T-helper 2 cell treated with Interferon-gamma antibody and Interleukin-4, amounts not matched to agents 100 ng/mL and 5 ng/mL, for 36 hours (primary cell): ENCODE results near the gene TLE3. TPM values are rescaled to one million over a fixed set of nuclear protein-coding genes. Genes with fewer than 3 reads are reported as not detected.
"Not testable (repeated sequence)": the region's sequence is repeated elsewhere in the genome, so short reads cannot be mapped to it uniquely, and the experiment has no call there.

ENCODE experiments used
- intact Hi-C: fragments of 100-400 bp; cut with micrococcal nuclease; formaldehyde crosslinking; loops from one replicate; pipeline ENCODE4 v1.15.1; 2023
- total RNA-seq: library from RNA; stranded (reverse); gene quantifications from 2 replicates; pipeline ENCODE4 v1.2.3, GENCODE V29; 2022

TLE3 gene
- total RNA-seq = 58.4 and 72.0 TPM in 2 replicates

DNA sequence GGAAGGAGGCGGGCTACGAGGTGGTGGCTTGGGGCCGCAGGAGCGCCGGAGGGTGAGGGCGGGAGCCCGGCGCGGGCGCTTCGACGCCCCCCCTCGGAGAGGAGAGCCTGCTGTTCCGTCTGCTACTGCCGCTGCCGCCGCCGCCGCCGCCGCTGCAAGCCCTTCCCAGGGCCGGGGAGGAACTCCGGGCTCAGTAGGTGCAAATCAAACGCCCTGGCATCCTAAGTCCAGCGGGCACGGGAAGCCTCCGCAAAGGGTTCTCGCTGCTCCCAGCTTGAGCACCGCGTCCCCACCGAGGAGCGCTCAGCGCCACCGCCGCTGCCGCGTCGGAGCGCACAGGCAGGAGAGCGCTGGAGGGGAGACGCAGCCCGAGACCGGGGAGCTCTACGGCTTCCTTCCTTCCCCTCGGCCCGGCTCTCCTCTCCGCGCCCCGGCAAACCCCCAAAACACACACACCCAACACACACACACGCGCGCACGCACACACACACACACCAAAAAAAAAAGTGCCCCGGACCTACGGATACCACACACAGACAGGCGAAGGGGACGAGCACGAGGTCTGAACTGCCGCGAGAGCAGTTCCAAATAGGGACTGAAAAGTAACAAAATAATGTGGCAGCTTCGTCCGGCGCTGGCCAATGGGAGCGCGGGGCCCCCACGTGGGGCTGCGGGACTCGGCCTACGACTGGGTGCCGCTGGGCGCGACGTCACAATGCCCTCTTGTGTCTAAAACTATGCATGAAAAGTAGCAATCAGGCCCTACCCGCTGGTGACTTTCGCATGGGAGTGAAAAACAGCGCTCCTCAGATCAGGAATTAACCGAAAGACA is at the start of gene TLE3:
TLE3 (minus strand) TSS at position 597 of the 832 bp plus-strand sequence. CDS start 1,119 bp downstream, outside the sequence.
- intact Hi-C loops = loop anchor here (1.0 to 5.0 kb wide), 7 partner anchors 45 to 644 kb away; no protein-coding TSS in a partner anchor

DNA sequence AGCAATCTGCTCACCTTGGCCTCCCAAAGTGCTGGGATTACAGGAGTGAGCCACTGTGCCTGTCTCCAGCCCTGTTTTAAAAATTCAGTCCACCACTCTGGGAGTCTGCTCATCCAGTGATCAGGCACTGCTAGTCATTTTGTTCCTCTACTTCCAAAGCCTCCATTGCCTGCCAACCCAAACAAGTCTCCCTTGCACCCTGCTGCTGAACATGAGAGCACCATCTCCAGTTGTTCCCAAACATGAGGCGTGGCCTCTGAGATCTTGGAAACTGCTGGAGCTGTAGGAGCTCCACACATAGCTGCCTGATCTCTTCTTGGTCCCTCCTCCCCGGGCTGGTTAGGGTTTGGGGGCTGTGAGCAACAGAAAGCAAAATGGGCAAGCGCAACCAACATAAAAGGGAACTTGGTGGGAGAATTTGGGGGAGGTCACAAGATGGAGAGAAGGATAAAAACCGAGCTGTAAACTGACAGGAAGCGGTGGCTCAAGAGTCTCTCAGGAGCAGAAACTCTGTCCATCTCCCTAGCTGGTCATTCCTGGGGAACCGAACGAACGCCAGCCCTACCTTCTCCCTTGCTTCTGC is 49.6 kb upstream of the TLE3 start:
- intact Hi-C loops = no loop called here

DNA sequence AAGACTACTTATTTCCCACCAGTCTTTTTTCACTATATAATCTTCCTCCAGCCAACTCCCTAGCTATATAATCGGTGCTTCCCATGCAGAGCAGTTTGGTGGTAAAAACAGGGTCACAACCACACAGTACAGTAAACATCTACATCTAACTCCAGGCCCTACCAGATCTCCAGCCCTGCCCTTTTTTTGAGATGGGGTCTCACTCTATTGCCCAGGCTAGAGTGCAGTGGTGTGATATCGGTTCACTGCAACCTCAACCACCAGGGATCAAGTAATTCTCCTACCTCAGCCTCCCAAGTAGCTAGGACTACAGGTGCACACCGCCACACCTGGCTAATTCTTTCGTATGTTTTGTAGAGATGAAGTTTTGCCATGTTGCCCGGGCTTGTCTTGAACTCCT is 49.1 kb upstream of the TLE3 start:
- intact Hi-C loops = no loop called here

DNA sequence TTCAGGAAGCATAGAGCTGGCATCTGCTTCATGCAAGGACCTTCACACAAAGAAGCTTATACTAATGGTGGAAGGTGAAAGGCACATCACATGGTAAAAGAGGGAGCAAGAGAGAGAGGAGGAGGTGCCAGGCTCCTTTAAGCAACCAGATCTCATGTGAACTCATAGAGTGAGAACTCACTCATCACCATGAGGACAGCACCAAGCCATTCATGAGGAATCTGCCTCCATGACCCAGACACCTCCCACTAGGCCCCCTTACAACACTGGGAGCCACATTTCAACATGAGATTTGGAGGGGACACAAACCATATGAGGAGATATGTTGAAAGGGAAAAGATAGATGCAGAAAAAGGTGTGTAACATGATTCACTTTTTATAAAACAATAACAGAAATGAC is 48.4 kb upstream of the TLE3 start:
- intact Hi-C loops = no loop called here

DNA sequence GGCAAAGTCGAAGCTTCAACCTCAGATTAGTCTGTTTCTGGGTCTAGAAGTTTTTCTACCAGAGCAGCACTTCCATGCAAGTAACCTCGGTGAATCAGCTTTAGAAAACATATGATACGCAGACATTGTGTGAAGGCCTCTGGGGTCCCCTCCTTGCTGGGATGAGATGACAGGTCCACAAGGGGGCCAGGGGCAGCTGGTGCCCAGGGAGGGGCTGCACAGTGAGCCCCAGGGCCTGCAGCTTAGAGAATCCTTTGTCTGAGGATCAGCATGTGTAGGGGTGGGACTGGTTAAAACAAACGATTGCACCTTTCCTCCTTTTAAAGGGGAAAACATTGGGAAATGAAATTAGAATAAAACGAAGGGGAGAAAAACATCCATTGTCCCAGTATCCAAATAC is 47.5 kb upstream of the TLE3 start:
- intact Hi-C loops = no loop called here

DNA sequence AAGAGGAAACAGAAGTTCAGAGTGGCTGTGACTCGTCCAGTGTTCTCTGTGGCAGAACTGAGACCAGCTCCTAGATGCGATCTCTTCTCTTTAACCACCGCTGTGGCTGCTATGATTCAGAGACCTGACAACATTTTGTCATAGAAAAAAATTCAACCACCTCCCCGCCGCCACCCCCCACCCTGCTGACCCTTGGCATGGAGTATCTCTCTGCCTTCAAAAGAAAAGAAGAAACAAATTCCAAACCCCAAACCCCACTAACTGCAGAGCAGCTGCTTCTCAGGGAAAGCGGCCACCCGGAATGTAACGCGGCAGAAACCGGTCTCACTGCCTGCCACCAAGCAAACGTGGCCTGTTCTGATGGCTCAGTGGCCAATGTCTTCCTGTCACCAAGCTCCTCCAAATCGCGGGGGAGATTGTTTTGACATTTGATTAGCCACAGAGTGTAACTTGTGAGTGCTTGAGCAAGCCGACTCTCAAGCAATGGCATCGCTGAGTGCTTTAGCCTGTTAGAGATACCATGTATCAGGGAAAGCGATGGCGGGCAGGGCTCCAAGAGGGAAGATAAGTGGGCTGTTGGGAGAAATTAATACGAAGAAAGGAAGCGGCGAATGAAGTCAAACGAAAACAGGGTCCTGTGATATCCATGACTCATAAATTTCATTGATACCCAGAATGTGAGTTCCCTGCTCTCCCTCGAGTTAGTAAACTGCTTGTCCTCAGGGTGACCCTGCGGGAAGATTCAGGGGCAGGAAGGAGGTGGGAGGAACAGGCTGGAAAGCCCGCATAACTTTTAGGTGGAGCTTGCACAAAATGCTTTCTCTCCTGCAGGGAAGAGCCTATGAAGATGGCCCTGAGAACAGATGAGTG is 44.8 kb upstream of the TLE3 start:
- intact Hi-C loops = loop anchor here (5.0 kb wide), 1 partner anchor 45 kb away; the partner anchor contains the start of gene TLE3

DNA sequence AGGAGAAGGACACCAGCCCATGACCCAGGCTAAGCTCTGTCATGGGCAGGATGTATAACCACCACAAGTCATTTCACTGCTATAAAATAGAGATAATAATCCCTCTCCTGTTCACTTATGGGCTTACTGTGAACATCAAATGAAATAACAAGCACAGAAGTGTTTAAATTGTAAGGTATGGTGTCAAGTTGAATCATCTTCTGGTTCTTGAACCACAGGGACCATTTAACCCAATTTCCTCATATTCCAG is 44.3 kb upstream of the TLE3 start:
- intact Hi-C loops = loop anchor here (5.0 kb wide), 1 partner anchor 45 kb away; the partner anchor contains the start of gene TLE3

DNA sequence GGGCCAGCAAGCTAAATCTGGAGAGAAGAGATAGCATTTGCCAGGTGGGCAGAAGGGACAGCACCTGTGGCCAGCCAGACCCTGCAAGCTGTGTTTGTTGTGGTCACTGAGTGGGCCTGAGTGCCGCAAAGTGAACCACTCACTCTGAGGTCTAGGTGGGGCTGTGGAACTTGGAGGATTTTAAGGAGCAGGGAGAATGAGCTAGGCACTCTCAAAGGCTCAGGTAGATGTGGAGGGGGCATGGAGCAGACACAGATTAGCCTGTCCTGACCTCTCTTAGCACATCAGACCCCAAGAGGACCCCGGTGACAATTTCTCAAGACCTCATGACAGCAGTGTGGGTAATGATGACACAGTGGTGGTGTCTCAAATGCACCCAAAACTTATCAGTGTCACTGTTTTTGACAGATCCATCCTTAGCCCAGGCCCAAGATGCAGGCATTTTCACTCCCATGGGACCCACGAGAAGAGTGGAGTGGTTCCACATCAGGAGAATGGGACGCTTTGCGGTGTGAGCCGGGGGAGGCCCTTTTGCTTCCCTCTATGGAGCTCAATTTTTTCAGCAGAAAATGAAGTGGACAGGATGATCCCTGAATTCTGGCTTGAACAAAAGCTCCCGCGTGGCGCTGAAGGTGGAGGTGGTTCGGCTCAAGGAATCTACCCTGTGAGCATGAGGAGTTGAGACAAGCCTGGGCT is 43.8 kb upstream of the TLE3 start:
- intact Hi-C loops = loop anchor here (5.0 kb wide), 1 partner anchor 44 kb away; the partner anchor contains the start of gene TLE3

DNA sequence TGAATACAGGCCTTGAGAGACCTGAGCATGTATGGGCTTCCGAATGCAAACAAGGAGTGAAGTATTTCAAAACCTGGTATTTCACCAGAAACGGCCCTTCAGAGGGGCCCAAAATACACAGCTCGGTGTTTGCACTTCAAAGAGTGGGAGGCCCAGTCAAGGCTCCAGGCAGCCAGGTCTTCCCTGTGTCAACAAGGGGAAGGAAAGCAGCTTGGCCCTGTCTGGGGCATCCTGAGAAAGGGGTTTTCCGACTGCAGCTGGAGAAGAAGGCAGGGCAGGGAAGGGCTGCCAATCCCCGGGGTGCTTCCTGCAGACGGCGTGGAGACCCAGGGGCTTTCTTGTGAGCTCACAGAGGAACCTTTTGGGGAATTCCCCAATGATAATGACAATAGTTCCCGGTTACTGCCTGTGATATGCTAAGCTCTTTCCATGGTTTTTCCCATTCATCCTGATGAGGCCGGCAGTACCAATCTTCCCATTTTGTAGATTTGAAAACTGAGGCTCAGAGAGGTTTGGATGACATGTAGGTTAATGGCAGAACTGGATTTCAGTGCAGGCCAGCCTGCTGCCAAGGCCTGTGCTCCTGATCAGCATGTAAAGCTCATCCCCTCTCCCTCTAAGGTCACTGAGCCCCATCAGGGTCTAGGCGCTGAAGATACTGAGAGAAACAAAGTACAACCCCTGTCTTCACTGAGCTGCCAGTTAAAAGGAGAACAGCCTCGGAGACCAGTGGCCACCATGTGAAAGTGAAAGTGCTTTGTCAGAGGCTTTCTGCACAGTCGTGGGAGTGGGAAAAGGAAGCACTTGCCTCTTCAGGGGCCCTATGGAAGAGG is 43.0 kb upstream of the TLE3 start:
- intact Hi-C loops = loop anchor here (5.0 kb wide), 1 partner anchor 43 kb away; the partner anchor contains the start of gene TLE3

DNA sequence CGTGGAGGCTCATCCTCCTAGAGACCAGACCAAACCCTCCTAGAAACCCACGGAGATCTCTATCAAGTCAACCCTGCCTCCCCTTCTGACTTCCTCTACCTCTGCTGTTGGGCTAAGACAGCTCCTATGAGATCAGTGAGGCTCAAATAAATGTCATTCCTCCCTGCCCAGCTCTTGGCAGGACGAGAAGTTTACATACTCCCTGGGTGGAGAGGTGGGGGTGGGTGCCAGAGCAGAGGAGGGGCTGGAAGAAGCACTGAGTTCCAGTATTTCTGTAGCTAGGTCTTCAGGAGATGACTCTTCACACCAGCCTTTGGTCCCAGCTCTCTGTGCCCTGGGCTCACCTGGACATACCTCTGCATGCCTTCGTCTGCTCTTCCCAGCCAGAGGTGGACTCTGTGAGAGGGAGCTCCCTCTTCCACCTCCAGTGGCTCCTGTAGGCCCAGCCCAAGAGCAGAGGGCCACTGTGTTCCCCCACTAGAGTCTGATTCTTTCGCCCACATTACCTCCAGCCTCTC is 42.4 kb upstream of the TLE3 start:
- intact Hi-C loops = loop anchor here (5.0 kb wide), 1 partner anchor 43 kb away; the partner anchor contains the start of gene TLE3

DNA sequence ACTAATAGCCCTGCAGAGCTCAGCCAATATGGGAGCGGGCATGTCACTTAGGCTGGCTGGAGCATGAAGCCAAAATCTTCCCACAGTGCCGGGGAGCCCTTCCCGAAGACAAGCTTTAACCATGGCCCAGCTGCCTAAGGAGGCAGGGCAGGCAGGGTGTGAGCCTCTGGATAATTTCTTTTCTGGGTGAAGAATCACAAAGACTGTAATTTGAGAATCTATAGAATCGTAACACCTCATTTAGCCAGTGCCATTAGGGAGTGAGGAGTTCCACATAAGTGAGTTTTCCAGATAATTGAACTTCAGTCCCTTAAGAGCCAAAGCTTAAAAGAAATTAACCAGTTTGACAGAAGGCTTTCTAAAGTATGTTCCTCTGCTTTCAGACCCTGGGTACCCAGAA is 40.2 kb upstream of the TLE3 start:
- intact Hi-C loops = no loop called here

DNA sequence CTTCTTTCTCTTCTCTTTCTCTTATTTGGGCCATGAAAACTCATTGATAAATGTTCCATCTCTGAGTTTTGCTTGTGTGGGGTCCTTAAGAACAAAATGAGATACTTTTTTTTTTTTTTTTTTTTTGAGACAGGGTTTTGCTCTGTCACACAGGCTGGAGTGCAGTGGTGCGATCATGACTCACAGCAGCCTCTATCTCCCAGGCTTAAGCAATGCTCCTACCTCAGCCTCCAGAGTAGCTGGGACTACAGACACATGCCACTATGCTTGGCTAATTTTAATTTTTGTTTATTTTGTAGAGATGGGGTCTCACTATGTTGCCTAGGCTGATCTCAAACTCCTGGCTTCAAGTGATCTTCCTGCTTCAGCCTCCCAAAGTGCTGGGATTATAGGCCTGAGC is 39.3 kb upstream of the TLE3 start:
- intact Hi-C loops = not testable (repeated sequence)

DNA sequence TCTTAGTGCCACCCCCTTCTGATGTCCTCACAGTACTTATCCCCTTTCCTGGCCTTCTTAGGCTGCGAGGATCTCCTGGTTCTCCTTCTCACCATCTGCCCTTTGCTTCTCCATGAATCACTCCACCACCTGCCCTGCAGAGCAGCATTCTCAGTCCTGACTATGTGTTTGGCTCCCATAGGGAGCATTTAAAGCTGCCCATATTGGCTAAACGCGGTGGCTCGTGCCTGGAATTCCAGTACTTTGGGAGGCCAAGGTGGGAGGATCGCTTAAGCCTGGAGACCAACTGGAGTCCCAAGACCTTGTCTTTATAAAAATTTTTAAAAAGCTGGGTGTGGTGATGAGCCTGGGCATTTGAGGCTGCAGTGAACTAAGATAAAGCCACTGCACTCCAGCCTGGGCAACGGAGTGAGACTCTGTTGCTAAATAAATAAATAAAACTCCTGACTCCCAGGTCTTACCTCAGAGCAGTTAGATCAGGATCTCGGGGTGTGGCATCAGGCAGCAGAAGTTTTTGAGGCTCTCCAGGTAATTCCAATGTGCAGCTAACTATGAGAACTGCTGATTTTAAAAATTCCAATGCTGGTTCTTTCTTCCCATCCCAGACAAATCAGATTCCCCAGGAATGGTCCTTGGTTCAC is 36.2 kb upstream of the TLE3 start:
- intact Hi-C loops = no loop called here

DNA sequence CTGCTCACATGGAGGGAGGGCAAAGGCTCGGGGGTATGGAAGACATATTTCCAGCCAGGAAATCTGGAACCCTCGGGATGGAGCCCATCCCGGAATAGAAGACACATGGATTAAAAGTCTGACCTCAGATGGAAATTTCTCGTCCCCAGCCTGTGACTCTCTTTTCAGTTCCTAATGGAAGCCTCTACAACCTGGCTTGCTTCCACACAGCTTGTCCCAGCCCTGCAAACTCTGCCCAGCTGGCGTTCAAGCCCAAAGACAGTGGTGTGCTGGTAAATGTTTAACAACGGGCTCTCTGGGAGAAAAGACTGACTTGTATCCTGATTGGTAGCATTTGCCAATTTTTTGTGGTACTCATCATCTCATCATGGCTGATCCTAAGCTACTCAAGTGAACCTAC is 35.6 kb upstream of the TLE3 start:
- intact Hi-C loops = no loop called here

DNA sequence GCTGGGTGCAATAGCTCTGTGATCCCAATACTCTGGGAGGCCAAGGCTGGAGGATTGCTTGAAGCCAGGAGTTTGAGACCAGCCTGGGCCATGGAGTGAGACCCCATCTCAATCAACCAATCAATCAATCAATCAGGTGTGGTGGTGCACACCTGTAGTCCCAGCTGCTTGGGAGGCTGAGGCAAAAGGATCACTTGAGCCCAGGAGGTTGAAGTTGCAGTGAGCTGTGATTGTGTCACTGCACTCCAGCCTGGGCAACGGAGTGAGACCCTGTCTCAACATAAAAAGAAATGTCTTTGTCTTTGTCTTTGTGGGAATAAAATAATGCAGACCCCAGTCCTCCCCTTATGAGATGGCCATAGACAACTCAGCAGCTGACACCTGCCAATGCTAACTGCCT is 34.9 kb upstream of the TLE3 start:
- intact Hi-C loops = no loop called here

DNA sequence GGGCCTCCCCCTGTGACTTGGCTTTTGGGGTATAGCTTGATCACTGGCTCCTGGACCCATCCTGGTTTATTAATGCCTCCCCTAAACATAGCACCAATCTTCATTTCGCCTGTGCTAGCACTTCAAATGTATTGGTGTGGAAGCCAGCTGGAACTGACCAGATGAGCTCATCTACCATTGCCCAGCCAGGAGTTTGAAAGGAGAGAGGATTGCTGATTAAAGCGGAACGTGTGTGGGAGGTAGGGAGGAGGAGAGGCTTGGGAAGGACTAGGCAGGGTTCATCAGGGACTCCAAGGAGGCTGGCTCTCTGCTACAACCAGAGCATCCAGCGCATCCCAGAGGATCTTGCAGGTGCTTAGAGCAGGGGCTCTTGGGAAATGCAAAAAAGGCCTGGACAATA is 34.4 kb upstream of the TLE3 start:
- intact Hi-C loops = no loop called here

DNA sequence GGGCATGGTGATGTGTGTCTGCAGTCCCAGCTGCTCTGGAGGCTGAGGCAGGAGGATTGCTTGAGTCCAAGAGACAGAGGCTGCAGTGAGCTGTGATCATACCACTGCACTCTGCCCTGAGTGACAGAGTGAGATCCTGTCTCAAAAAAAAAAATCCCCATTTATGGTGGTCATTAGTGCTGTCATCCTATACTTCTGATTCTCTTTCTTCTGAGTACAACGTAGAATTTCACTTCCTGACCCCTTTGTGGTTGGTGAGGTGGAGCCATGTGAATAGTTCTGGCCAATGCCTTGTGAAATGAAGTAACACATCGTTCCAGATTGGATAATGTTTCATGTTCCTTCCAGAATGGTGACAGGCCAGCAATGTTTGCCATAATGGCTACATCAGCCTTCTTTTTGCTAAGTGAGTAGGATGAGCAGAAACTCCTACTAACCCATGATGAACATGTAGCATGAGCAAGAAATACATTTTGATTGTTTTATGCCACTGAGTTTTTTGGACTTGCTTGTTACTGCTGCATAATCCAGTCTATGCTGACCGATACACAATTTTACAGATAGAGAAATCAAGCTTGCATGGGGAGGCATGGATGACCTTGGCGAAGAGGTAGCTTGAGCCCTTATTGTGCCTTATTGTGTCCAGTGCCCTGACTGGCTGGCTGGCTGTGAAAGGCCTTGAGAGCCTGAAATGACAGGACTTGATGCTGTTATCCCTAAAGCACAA is 30.9 kb upstream of the TLE3 start:
- intact Hi-C loops = no loop called here

DNA sequence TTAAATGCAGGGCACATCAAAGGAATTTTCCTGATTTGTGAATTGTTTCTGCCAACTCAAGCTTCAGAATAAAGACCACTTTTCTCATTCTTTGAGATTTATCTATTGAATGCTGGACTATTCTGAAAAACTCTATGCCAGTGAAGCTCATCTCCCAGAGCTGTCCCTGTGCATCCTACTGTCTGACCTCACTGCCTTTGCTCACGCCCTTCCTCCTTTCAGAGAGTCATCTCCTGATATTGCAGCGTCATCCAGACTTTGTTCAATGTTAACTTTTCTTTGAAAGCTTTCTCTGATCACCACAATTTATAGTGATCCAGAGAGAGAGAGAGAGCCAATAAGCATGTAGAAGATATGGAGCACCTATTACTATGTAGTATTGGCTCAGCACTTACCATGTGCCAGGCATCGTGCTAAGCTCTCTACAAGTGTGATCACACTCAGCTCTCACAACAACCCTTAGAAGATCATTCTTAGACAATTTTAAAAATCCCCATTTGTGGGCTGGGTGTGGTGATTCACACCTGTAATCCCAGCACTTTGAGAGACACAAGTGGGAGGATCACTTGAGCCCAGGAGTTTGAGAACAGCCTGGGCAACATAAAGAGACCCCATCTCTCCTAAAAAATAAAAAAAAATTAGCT is 30.2 kb upstream of the TLE3 start:
- intact Hi-C loops = no loop called here
